Measurements from ENCODE around the gene EYA4.

The EYA4 gene

GRCh38 chr6:133377219-133377618 is 136.1 kb downstream of the EYA4 start:
- no peak for DNase-seq
- intact Hi-C loops (cut with DNase I; ENCODE audit: low total_unique reads), result no loop called here
- no peak for TF ChIP-seq CTCF (IDR thresholded peaks at IDR 0.05)
- H3K27ac ChIP-seq, result no peak overlapping the region
- H3K9me3 ChIP-seq, result no peaks in the 10 kb centered on the region
- no peaks in the 10 kb centered on the region for H3K4me1 ChIP-seq
- H3K4me3 ChIP-seq, result no peak overlapping the region
- H3K27me3 ChIP-seq, result no peaks in the 10 kb centered on the region
- H3K36me3 ChIP-seq, result no peaks in the 10 kb centered on the region

DNA sequence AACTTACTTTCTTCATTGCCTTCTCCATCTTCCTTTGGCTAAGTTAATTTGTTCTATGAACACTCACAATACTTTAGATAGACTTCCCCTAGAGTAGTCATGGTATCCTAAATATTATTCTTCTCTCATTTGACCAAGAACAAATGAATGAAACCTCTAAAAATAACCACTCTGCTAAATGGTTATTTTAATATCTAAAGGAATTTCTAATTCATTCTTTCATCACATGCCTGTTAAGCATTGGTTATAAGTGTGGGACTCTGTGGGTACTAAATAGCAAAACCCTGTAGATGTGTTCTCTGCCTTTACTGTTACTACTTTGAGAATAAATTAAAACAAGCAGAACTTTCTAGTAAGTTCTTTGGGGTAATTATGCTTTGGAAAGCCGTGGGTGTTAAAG is 138.9 kb downstream of the EYA4 start:
- Histone ChIP-seq H3K4me1 (no peaks in the 10 kb centered on the region), H3K36me3 (no peaks in the 10 kb centered on the region), H3K27ac (no peak overlapping the region), H3K27me3 (no peaks in the 10 kb centered on the region), H3K4me3 (no peak overlapping the region), H3K9me3 (no peaks in the 10 kb centered on the region)
- DNase-seq, result no peak
- no peak for TF ChIP-seq CTCF (IDR thresholded peaks at IDR 0.05)
- intact Hi-C loops (cut with DNase I; ENCODE audit: low total_unique reads), result no loop called here

GRCh38 chr6:133380723-133381122 is 139.6 kb downstream of the EYA4 start:
- TF ChIP-seq CTCF (IDR thresholded peaks at IDR 0.05), result no peak
- DNase-seq, result no peak
- intact Hi-C loops (cut with DNase I; ENCODE audit: low total_unique reads), result no loop called here
- Histone ChIP-seq H3K27me3 (no peaks in the 10 kb centered on the region), H3K9me3 (no peaks in the 10 kb centered on the region), H3K4me1 (no peaks in the 10 kb centered on the region), H3K36me3 (no peaks in the 10 kb centered on the region), H3K27ac (no peak overlapping the region), H3K4me3 (no peak overlapping the region)

DNA sequence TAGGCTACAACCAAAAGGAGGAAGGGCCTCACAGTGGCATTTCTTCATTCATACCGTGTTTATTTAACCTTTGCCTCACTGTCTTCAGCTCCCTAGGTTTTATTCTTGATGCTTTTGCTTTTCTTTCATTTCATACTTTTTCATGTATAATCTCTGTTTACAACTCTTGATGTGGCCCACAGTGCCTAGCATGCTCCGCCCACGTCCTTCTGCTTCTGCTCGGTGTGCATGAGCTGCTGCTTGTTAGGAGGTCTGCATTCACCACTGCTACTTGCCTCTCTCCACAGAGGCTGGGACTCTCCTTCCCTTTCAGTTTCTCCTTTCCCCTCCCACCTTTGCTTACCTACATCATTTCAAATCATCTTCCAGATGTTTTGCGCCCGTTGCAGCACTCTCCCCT is 147.6 kb downstream of the EYA4 start:
- no peak for TF ChIP-seq CTCF (IDR thresholded peaks at IDR 0.05)
- H3K9me3 ChIP-seq, result no peaks in the 10 kb centered on the region

GRCh38 chr6:133390168-133390567 is 149.0 kb downstream of the EYA4 start:
- intact Hi-C loops (cut with DNase I; ENCODE audit: low total_unique reads), result no loop called here
- H3K27me3 ChIP-seq, result no peaks in the 10 kb centered on the region
- no peaks in the 10 kb centered on the region for H3K9me3 ChIP-seq
- no peak for TF ChIP-seq CTCF (IDR thresholded peaks at IDR 0.05)
- no peaks in the 10 kb centered on the region for H3K4me1 ChIP-seq
- H3K4me3 ChIP-seq, result no peak overlapping the region
- no peaks in the 10 kb centered on the region for H3K36me3 ChIP-seq
- DNase-seq, result no peak
- no peak overlapping the region for H3K27ac ChIP-seq

More for the DNA sequence above, 147.6 kb downstream of the EYA4 start:
- intact Hi-C loops (cut with DNase I; ENCODE audit: low total_unique reads), result no loop called here
- H3K4me3 ChIP-seq, result no peak overlapping the region
- H3K4me1 ChIP-seq, result no peaks in the 10 kb centered on the region
- H3K27ac ChIP-seq, result no peak overlapping the region
- H3K27me3 ChIP-seq, result no peaks in the 10 kb centered on the region
- no peaks in the 10 kb centered on the region for H3K36me3 ChIP-seq
- no peak for DNase-seq

DNA sequence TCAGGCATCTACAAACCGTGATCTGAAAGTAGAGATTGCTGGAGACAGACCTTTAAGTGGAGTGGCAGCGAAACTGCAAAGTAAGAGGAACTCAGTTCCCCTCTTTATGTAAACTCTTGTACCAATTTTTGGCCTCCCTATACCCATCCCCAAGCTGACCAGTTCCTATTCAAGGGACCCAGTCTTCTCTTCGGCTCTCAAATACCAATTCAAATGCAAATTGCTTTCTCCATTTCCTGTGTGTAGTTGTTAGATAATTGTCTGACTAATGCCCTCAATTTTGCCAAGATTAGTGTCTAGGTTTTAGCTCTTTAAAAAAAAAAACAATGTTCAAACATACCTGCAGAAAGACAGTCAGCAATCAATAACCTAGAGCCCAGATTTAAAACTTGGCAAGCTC is 150.9 kb downstream of the EYA4 start:
- Histone ChIP-seq H3K36me3 (no peaks in the 10 kb centered on the region), H3K4me3 (no peak overlapping the region), H3K9me3 (no peaks in the 10 kb centered on the region), H3K27me3 (no peaks in the 10 kb centered on the region), H3K27ac (no peak overlapping the region), H3K4me1 (no peaks in the 10 kb centered on the region)
- intact Hi-C loops (cut with DNase I; ENCODE audit: low total_unique reads), result no loop called here
- no peak for TF ChIP-seq CTCF (IDR thresholded peaks at IDR 0.05)
- DNase-seq, result no peak

Measured in tibial artery (tissue), 4 donors.